Measurements from ENCODE around the gene CES5A. TPM values are rescaled to one million over a fixed set of nuclear protein-coding genes. Genes with fewer than 3 reads are reported as not detected.
A peak's percentile ranks its signal among the peaks of the same experiment; 100 is the strongest.

CES5A gene
- total and polyA plus RNA-seq, 10 of the 15 experiments (the other 5 are each of a cell fraction or from before 2014, with no cell fraction given): 0.19 TPM; not detected in 9

GRCh38 chr16:55834049-55834448 lies 41.1 kb downstream of the CES5A start (continued):
- TF ChIP-seq E4F1 (IDR thresholded peaks at IDR 0.05; ENCODE audit: borderline replicate concordance, partially characterized antibody) (no peak), JUND (IDR thresholded peaks at IDR 0.05; ENCODE audit: low read depth, low read length) (0 out of 2 replicates have a peak, but pooled peaks have one; percentile 12), RFX5 (IDR thresholded peaks at IDR 0.05; ENCODE audit: low read depth, low read length) (no peak), SIX5 (IDR thresholded peaks at IDR 0.05; ENCODE audit: low read depth, low read length, severe bottlenecking) (no peak), MXI1 (IDR thresholded peaks at IDR 0.05; ENCODE audit: low read depth, low read length) (no peak), BACH1 (IDR thresholded peaks at IDR 0.05; ENCODE audit: borderline replicate concordance) (no peak), NFXL1 (IDR thresholded peaks at IDR 0.05; ENCODE audit: borderline replicate concordance) (no peak), NFYB (IDR thresholded peaks at IDR 0.05; ENCODE audit: insufficient read depth, low read depth, low read length) (no peak), SMAD5 (IDR thresholded peaks at IDR 0.05; ENCODE audit: low read depth) (no peak), MAX (IDR thresholded peaks at IDR 0.05; ENCODE audit: low read depth, low read length) (no peak), SMARCA5 (IDR thresholded peaks at IDR 0.05) (no peak), IRF4 (IDR thresholded peaks at IDR 0.05; ENCODE audit: low read depth, low read length) (peak; percentile 60; the same call in 1 of the 2 replicates), CHD4 (IDR thresholded peaks at IDR 0.05) (no peak), CTCF (IDR thresholded peaks at IDR 0.05 in 2 of 3, conservative IDR thresholded peaks at IDR 0.05 in 1 of 3; ENCODE audit: control insufficient read depth in 2 of 3, extremely low read depth in 1 of 3, insufficient read depth in 1 of 3, low read depth in 3 of 3, low read length in 3 of 3) (no peak), MEF2B (IDR thresholded peaks at IDR 0.05; ENCODE audit: partially characterized antibody, poor library complexity, severe bottlenecking) (no peak), ETV6 (conservative IDR thresholded peaks at IDR 0.05 in 1 of 2, IDR thresholded peaks at IDR 0.05 in 1 of 2; ENCODE audit: borderline replicate concordance in 1 of 2, low read depth in 1 of 2) (no peak)
